Renal cortex interstitium (tissue), 15 donors: ENCODE results near the gene CEP120. TPM values are rescaled to one million over a fixed set of nuclear protein-coding genes. Genes with fewer than 3 reads are reported as not detected.
"Not testable (repeated sequence)": the region's sequence is repeated elsewhere in the genome, so short reads cannot be mapped to it uniquely, and the experiment has no call there.

Experiments
- DNase-seq, 11 donors: peaks; one replicate each; pipeline ENCODE4 v3.0.0-alpha.2; 2013; ENCODE audit warnings: low read depth in 9 of 11, low spot score in 4 of 11; ENCODE audit errors: extremely low read depth in 1 of 11
- long read RNA-seq, 16 experiments: transcript quantifications; one replicate each; lab custom pipeline, GENCODE V29; 2026
- polyA plus RNA-seq, 3 donors: library from polyadenylated mRNA; unstranded; fragments of 120-200 nt; gene quantifications; one replicate each; pipeline ENCODE4 v1.2.1, GENCODE V29; 2013; ENCODE audit not compliant: insufficient read length in 3 of 3

The CEP120 gene
- 10 to 100 TPM; 19.4 to 23.5 (median 23.2) TPM for polyA plus RNA-seq
- long read RNA-seq, donor 1 = 0 reads
- long read RNA-seq, donor 2, full-length matches to known transcripts = 1 of 1 reads
- long read RNA-seq, donor 2, partial matches to known transcripts = 0 of 1 reads
- long read RNA-seq, donor 2, other reads (novel, unspliced or antisense) = 0 of 1 reads
- long read RNA-seq, donor 3, full-length matches to known transcripts = 1 of 1 reads
- long read RNA-seq, donor 3, partial matches to known transcripts = 0 of 1 reads
- long read RNA-seq, donor 3, other reads (novel, unspliced or antisense) = 0 of 1 reads
- long read RNA-seq, donor 4 = 0 reads
- long read RNA-seq, donor 5 = 0 reads
- long read RNA-seq, donor 6, partial matches to known transcripts = 17 of 17 reads
- long read RNA-seq, donor 6, other reads (novel, unspliced or antisense) = 0 of 17 reads
- long read RNA-seq, donor 7, full-length matches to known transcripts = 1 of 1 reads
- long read RNA-seq, donor 7, partial matches to known transcripts = 0 of 1 reads
- long read RNA-seq, donor 7, other reads (novel, unspliced or antisense) = 0 of 1 reads
- long read RNA-seq, donor 8 = 0 reads
- long read RNA-seq, donor 9 = 0 reads
- long read RNA-seq, donor 10, full-length matches to known transcripts = 1 of 1 reads
- long read RNA-seq, donor 10, partial matches to known transcripts = 0 of 1 reads
- long read RNA-seq, donor 10, other reads (novel, unspliced or antisense) = 0 of 1 reads
- long read RNA-seq, donor 11, full-length matches to known transcripts = 1 of 1 reads
- long read RNA-seq, donor 11, partial matches to known transcripts = 0 of 1 reads
- long read RNA-seq, donor 11, other reads (novel, unspliced or antisense) = 0 of 1 reads
- long read RNA-seq, donor 12 = 0 reads
- long read RNA-seq, donor 13 = 0 reads
- long read RNA-seq, donor 14, full-length matches to known transcripts = 2 of 2 reads
- long read RNA-seq, donor 14, partial matches to known transcripts = 0 of 2 reads
- long read RNA-seq, donor 14, other reads (novel, unspliced or antisense) = 0 of 2 reads
- long read RNA-seq, donor 15 = 0 reads
- long read RNA-seq, donor 16, full-length matches to known transcripts = 2 of 2 reads
- long read RNA-seq, donor 16, partial matches to known transcripts = 0 of 2 reads
- long read RNA-seq, donor 16, other reads (novel, unspliced or antisense) = 0 of 2 reads

DNA sequence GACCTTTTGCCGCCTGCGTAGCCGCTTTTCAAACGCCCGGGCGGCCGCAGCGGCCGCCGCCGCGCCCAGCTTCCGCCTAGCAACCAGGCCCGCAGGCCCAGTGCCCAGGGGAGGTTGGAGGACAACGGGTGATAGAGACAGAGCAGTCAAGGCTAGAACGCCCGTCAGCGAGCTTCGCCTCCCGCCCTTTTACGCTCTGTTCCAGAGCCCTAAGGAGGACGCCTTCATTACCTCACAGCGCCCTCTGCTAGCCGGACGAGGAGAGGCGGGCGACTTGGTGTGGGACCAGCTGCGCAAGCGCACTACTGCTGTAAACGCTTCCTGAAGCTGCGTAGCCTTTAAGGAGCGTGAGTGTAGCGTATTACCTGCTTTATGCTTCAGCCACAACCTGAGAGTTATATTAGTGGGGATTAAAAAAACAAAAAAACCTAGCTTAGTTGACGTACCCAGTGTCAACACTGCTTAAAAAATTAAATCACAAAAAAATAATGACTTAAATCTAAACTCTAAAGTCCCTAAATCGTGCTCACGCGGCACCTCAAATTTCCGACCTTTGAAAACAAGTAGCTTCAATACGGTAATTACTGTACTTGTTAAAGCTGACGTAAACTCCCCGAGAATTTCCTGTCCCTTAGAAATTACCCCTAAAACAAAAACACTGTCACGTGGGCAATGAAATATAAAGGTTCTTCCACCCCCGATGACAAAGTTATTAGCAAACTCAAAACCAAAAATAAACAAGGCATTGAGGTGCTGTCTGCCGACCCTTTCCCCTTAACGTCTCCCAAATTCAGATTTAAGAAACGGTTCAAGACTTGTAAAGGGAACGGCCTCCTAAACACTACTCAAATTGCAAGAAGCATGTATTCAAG is at the start of gene CEP120:
CEP120 (minus strand) TSS at position 126 of the 872 bp plus-strand sequence. CDS start 405 bp downstream, outside the sequence.
- DNase-seq = peak; percentile 96 to 99 (median 97)

DNA sequence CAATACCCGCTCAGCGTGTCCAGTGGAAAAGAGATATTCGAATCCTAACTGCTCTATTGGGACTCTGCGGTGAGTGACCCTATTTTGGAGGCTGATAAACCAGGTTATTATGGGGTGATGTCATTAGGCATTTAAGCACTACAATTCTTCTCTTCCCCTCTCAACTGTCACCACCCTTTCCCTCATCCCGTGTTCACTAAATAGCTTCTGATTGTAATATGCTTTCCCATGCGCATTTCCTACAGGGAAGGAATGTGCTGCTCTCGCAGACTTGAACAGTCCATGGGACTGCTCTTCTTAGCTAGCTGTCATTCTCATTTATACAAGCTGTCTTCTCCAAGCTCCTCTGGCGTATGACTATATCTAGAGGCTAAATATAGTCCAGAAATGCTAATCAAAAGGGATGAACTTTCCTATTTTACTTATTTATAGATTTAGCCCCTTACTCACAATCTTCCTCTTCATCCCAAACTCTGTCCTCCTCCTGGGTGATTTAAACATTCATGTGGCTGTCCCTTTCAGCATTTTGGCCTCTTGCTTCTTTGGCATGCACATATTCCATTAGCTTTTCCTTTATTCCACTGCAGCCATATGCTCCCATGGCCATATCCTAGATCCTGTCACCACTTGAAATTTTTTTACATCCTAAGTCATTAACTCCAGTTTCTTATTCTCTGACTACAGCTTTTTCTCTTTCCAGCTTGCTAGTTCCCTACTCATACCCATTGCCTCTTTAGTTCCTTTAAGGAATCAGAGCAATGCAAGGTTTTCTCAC is 49.1 kb upstream of the CEP120 start:
- DNase-seq = no peak

DNA sequence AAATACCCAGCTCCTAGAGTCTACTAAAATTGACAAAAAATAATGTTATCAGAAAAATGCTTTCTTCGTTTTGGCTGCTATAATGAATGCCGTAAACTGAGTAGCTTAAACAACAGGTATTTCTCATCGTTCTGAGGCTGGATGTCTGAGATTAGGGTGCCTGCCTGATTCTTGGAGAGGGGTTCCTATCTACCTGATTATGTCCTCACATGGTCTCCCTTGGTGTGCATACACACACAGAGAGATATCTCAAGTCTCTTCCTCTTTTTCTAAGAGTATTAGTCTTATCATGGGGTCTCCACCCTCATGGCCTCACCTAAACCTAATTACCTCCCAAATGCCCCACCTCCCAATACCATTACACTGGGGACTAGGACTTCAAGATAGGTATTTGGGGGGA is 48.2 kb upstream of the CEP120 start:
- DNase-seq = no peak

DNA sequence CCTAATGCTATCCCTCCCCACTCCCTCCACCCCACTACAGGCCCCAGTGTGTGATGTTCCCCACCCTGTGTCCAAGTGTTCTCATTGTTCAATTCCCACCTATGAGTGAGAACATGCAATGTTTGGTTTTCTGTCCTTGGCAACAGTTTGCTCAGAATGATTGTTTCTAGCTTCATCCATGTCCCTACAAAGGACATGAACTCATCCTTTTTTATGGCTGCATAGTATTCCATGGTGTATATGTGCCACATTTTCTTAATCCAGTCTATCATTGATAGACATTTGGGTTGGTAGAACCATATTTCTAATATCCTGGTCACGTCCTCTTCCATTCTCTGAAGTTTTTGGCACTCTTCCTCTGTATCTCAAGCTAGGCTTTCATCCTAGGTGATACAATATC is 43.6 kb upstream of the CEP120 start:
- DNase-seq = not testable (repeated sequence)

DNA sequence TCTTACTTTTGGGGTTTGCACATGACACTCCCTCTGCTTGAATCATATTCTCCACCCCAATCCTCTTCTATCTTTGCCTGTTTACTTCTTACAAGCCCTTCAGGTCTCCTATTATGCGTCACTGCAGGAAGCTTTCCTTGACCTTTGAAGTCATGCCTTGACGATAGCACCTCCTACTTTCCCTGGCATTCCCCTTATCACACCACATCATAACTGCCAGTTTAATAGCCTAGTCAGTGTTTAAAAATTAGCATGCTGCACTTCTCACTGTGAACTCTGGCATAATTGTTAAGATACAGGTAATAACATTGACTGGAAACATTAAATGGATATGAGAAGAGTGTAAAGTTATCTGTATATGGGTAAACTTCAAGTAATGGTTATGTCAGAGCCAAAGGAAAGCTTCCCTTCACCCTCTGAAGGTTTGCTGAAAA is 37.1 kb upstream of the CEP120 start:
- peak in 2 of 11 donors; percentile 9 to 16 for DNase-seq

DNA sequence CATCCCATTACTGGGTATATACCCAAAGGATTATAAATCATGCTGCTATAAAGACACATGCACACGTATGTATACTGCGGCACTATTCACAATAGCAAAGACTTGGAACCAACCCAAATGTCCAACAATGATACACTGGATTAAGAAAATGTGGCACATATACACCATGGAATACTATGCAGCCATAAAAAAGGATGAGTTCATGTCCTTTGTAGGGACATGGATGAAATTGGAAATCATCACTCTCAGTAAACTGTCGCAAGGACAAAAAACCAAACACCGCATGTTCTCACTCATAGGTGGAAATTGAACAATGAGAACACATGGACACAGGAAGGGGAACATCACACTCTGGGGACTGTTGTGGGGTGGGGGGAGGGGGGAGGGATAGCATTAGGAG is 35.8 kb upstream of the CEP120 start:
- not testable (repeated sequence) for DNase-seq

DNA sequence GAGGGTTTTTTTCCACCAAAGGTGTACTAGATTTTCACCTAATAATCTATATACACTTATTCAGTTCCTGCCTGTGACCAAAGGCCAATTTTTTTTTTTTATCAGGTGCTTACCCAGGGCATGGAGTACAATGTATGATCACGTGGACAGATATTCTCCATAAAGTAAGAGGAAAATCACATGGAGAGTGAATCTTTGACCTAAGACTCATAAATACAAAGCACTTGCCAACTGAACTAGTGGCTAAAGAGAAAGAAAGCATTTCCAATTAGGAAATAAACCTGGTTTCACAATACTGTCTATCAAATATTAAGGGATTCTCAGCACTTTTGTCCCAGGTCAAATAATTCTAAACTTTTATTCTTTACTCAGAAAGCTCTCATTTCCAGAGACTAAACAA is 33.0 kb upstream of the CEP120 start:
- no peak for DNase-seq

DNA sequence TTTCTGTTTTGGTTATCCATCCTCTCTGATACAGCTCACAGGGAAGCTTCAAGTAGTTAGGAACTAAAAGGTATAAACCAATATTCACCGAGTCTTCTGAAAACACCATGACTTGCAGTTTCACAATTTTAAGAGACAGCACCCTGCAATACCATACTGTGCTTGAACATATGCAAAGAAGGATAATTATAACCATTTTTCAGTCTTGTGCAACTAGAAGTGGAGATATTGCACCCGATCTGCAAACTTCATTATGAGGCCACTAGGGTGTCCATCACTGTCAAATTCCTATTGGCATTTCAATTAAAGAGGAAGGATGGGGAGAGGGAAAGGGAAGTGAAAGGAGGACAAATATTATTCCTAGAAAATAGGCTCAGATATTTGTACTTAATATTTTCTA is 32.4 kb upstream of the CEP120 start:
- DNase-seq = no peak

DNA sequence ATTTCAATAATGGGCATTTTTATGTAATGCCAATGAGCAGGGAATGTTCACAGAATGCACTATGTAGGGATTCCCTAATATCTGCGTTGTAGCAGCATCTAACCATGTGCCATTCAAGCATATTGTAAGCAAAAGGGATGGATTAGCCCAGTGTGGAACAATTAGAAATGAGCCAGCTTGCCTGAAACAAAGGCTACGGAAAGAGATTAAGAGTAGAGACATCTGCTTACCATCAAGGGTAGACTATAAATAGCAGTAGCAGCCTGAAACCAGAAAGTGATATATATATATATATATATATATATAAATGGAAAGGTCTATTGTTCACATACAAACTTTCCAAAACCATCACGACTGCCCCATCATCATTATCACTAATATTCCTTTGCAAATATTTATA is 31.9 kb upstream of the CEP120 start:
- DNase-seq = no peak

DNA sequence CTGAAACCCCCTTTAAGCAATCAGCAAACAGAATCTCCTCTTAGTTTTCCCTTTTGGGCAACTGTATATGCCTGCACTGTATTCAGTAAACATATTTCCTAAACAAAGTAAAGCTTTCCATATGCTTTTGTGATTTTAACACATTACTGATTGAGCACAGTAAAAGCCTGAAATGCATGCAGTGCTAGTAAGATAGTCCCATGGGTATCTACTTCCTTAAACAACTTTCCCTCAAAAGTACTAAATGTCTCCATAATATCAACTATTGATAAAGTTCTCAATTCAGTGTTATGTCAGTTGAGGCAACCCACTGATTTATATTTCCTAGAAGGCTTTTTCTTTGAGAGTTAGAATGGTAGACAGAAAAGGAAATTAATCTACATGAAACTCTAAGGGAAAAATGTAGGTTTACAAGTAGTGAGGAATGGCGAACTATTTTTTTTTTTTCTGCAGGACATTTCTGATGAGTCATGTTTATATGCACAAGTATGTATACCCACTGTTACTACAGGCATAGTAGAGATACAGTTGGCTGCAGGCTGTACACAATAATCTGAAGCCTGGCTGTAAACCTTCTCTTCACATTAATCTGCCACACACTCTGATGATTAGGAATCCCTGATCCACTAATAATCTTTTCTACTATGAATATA is 31.2 kb upstream of the CEP120 start:
- no peak for DNase-seq

DNA sequence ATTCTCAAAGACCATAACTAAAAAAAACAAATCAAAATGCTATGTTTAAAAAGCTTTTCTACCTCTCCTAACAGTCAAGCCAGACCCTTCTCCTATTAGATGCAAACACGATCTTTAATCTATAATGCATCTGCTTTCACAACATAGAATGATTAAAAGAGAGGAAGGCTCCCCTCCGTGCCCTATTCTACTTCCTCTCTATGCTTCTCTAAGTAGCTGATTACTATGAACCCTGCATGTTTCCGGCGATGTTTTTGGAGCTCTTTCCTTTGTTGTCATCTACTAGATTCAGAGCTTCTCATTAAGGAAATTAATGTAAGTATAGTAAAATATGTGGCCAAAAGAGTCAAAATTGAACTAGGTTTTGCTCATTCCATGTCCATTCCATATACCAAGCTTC is 29.2 kb upstream of the CEP120 start:
- no peak for DNase-seq

DNA sequence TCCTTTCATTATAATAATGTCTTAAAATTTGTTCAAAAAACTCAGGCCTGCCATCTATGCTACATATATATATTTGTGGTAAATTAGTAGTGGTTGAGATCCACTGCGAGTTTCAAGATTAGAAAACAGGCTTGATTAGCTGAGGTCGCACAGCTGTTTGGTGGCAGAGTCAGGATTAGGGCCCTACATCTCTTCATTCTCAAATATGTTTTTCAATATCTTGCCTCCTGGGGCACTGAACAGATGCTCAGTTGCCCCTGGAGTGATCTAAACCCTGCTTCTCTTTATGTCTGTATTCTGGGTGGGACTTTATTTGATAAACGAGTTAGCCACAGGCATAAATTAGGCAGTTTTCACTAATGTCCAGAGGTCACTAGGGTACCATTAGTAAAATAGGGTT is 27.8 kb upstream of the CEP120 start:
- DNase-seq = no peak

DNA sequence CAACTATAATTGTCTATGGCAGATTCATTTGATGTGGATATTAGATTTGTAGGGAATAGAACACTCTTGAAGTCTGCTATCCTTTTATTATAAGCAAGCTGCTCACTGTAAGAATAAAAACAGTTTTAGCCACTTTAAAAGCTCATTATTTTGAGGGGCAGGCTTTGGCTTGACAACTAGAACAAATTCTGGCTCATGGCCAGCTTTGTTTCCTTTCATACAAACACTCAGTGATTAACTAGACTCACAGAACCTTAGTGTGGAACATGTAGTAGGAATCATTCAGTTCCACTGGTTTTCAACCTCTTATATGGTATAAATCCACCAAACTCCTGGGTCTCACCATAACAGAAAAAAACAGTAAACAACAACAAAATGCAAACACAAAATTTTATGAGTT is 27.4 kb upstream of the CEP120 start:
- DNase-seq = peak in 10 of 11 donors; percentile 24 to 61 (median 38)

DNA sequence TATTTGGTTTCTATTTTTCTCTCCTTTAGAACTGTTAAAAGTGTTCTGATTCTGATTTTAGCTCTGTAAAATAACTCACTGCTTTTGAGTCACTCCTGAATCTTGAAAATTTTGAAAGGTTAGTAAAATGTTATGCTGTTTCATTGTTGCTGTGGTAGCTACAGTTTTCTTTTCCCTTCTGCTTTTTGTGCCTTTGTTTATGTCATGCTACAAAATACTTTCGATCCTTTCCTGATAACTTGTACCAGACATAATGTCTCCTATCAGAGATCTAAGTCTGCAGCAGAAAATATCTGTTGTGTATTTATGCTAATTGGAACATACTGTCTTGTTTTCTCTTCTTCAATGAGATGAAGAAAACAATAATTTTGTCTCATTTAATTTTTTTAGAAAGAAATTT is 26.9 kb upstream of the CEP120 start:
- no peak for DNase-seq

DNA sequence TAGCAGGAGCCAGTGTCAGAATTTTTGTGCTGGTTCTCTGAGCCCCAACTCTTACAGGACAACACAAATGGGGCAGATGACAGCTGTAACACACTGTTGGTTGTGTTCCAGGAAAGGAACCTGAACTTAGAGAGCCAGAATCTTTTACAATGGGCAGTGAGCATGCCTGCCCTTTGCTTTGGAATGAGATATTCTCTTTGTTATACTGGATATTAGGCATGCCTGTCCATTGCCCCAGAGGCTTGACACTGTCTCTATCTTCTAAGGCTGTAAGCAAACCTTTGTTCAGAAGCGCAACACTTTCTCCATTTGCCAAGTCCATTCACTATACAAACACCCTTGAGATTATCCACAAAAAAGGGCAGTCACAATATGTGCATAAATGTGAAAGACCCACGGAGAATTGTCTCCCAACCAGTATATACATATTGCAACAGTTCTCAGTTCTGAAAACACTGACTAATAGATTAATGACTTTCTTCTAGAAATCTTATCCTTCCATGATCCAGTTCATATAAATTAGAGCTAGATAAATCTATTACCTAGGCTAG is 26.3 kb upstream of the CEP120 start:
- DNase-seq = no peak

DNA sequence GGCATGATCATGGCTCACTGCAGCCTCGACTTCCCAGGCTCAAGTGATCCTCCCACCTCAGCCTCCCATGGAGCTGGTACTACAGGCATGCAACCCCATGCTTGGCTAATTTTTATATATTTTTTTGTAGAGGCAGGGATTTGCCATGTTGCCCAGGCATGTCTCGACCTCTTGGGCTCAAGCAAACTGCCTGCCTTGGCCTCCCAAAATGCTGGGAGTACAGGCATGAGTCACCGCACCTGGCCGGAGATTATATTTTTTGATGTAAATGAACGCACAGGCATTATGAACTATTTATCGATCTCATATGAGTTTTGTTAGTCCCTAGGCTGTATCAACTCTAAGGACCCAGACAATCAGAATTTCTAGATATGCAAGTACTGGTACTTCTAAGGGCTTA is 25.5 kb upstream of the CEP120 start:
- DNase-seq = no peak

DNA sequence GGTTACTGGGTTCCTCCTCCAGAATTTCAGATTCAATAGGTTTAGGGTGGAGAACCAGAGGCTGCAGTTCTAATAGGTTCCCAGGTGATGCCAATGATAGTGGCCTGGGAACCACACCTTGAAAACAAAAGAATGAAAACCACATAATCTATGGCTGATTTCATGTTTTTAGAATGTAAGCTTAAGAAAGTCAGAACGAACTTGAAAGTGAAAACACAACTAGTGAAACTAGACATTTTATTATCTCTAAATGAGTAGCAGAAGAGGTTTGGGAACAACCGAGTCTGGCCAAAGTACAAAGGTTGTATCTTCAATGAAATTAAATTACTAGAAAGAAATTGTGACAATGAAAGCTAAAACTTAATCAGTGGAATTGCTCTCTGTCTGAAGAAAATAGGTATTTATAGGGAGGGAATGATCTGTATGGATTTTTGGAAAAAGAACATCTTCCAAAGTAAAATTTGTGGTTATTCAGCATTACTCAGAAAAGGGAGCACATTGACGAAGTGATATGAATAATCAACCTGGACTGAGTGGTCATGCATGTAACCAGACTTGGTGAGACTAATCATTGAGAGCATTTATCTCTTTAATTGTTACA is 24.9 kb upstream of the CEP120 start:
- no peak for DNase-seq
